Stimulated activated CD4-positive, alpha-beta T cell treated with anti-CD3 and anti-CD28 coated beads, Interleukin-12 subunit alpha, Interleukin-12 subunit beta, amount 100 ng/mL, for 24 hours (primary cell): Measurements from ENCODE around the gene FAM131A.

Source experiments
- DNase-seq, 2 experiments: peaks; one replicate each; pipeline ENCODE4 v3.0.0-alpha.2; 2020; ENCODE audit warnings: low read depth in 2 of 2

FAM131A gene, protein sequence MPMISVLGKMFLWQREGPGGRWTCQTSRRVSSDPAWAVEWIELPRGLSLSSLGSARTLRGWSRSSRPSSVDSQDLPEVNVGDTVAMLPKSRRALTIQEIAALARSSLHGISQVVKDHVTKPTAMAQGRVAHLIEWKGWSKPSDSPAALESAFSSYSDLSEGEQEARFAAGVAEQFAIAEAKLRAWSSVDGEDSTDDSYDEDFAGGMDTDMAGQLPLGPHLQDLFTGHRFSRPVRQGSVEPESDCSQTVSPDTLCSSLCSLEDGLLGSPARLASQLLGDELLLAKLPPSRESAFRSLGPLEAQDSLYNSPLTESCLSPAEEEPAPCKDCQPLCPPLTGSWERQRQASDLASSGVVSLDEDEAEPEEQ

DNA sequence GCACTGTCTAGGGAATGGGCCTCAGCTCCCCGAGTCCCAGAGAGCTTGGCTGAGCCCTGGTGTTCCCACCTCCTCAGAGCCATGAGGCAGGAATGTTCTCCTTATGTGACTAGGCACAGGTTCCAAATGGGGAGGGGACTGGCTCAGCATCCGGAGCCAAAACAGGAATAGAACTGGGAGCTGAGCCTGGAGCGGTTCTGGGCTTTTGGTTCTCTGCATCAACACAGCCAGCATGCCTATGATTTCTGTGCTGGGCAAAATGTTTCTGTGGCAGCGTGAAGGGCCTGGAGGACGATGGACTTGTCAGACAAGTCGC, at the start of gene FAM131A:
FAM131A (plus strand) TSS at position 202 of the 316 bp plus-strand sequence; CDS start at position 233, 31 bp downstream.
- no peak for DNase-seq

DNA sequence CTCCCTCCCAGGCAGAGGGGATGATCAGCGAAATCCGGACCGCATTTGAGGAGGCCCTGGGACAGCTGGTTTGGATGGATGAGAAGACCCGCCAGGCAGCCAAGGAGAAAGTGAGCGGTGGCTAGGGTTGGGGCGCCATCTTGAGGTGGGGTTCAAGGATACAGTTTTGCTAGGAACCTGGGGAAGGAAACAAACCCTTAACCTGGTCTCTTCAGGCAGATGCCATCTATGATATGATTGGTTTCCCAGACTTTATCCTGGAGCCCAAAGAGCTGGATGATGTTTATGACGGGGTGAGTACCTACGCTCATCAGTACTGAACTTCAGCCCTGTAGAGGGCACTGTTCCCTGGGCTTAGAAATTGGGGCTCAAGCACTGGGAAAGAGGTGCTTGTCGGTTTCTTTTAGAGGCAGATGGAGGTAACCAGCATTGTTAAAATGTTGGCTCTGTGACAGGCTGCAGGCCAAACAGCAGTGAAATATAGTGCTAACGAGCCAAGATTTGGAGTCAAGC, 47.9 kb upstream of the FAM131A start:
- DNase-seq: peak; percentile 48 to 66

GRCh38 chr3:184290331-184290730, 47.1 kb upstream of the FAM131A start:
- no peak for DNase-seq

GRCh38 chr3:184291044-184291737, 46.2 kb upstream of the FAM131A start:
- no peak for DNase-seq

- no peak for DNase-seq
Measured at GRCh38 chr3:184291738-184292445, 45.5 kb upstream of the FAM131A start.

DNA sequence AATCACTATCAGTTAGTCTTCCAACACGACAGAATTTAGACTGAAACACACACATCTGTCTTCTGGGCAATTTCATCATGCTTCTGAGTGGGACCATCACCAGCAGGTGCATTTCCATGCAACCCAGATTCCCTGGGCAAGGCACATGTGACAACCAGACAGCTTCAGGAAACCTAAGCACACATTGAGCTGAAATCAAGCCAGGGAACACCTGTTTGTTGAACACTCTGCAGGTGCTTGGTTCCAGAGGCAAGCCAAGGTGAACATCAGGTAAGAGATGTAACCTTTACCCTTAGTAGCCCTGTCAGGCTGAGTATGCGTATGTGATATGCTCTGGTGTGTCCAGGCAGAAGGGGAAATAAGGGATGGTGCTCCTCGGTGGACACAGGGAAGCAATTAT, 41.6 kb upstream of the FAM131A start:
- DNase-seq: no peak

DNA sequence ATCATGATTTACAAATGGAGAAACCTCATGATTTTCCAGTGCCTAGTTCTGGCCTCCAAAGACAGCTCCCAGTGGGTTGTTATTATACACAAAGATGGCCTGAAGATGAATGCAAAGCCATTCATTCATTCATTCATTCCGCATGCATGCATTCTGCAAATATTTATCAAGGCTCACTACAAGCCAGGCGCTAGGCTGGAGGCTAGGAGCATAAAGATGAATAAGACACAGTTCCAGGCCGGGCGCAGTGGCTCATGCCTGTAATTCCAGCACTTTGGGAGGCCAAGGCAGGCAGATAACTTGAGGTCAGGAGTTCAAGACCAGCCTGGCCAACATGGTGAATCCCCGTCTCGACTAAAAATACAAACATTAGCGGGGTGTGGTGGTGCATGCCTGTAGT, 40.8 kb upstream of the FAM131A start:
- DNase-seq: no peak

- peak; percentile 97 to 98 for DNase-seq
Measured at GRCh38 chr3:184298759-184299487, 38.5 kb upstream of the FAM131A start, which contains the start of gene PSMD2. TSS of gene PSMD2 (plus strand) at chr3:184299241. CDS start at chr3:184299267, 26 bp downstream.

DNA sequence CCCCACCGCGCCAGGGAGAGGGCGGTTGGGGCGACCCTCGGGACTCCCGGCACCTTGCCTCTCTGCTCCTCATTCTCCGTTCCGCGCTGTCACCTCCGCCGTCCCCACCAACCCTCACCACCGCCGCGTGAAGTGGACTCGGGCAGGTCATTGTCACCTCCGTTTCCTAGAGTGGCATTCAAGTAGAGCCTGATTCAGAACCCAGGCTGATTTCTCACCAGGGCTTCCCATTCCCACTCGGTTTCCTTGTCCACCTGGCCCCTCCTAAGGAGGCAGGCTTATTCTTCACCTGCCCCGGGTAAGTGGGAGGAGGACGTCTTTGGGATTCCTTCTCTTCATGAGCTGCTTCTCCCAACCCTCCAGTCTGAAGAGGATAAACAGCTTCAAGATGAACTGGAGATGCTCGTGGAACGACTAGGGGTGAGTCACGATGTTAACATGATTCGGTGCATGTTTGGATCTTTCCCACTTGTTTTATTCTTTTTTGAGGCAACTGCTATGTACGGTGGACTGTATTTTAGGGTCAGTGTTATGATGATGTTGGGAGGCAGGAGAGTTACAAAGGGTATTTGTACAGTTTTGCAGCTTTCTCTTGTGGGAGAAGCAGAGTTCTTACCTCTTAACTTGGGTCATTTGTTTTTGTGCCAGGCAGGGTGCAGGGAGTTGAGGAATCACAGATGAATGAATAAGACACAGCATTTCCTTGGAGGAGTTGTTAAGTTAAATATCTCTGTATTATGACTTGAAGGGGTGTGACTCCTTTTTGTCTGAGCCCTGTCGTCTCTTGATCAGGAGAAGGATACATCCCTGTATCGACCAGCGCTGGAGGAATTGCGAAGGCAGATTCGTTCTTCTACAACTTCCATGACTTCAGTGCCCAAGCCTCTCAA, 37.7 kb upstream of the FAM131A start:
- DNase-seq: no peak

GRCh38 chr3:184300378-184300720, 37.1 kb upstream of the FAM131A start:
- DNase-seq: no peak

GRCh38 chr3:184305577-184305976, 31.8 kb upstream of the FAM131A start:
- DNase-seq: no peak

- no peak for DNase-seq
Measured at GRCh38 chr3:184306341-184306972, 30.9 kb upstream of the FAM131A start.

- DNase-seq: no peak
Measured at GRCh38 chr3:184307915-184308314, 29.5 kb upstream of the FAM131A start.

- DNase-seq: no peak
Measured at GRCh38 chr3:184308744-184309143, 28.7 kb upstream of the FAM131A start.

DNA sequence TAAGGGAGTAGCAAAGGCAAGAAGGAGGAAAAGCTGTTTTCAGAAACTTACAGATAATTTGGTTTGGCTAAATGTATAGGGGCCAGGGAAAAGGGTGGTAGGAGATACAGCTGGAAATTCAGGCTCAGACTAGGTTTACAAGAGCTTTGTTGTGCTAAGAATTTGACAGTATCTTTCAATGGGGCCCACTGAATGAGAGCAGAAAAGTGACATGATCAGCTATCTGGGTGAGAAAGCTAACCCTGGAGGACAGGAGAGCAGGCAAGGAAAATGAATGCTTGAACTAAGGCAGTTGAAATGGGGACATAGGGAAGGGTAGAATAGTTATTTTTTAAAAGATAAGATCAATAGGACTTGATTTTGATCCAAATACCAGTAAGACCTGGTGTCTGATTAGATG, 25.8 kb upstream of the FAM131A start:
- DNase-seq: no peak

DNA sequence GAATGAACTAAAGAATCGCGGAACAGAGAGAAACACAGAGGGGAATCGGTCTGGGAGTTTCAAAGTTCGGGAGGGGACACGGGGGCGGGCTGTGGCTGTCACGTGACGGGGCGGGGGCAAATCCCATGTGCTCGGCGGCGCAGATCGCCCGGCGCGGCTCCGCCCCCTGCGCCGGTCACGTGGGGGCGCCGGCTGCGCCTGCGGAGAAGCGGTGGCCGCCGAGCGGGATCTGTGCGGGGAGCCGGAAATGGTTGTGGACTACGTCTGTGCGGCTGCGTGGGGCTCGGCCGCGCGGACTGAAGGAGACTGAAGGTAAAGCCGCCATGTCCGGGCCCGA, 23.1 kb upstream of the FAM131A start, which contains the start of gene EIF4G1:
EIF4G1 (plus strand) TSS at position 244 of the 337 bp plus-strand sequence. CDS start 1,191 bp downstream, outside the sequence.
- peak; percentile 85 to 90 for DNase-seq

GRCh38 chr3:184314700-184315542, 22.5 kb upstream of the FAM131A start:
- peak in 1 of 2 experiments; percentile 36 for DNase-seq

GRCh38 chr3:184315543-184315867, 21.9 kb upstream of the FAM131A start:
- no peak for DNase-seq

DNA sequence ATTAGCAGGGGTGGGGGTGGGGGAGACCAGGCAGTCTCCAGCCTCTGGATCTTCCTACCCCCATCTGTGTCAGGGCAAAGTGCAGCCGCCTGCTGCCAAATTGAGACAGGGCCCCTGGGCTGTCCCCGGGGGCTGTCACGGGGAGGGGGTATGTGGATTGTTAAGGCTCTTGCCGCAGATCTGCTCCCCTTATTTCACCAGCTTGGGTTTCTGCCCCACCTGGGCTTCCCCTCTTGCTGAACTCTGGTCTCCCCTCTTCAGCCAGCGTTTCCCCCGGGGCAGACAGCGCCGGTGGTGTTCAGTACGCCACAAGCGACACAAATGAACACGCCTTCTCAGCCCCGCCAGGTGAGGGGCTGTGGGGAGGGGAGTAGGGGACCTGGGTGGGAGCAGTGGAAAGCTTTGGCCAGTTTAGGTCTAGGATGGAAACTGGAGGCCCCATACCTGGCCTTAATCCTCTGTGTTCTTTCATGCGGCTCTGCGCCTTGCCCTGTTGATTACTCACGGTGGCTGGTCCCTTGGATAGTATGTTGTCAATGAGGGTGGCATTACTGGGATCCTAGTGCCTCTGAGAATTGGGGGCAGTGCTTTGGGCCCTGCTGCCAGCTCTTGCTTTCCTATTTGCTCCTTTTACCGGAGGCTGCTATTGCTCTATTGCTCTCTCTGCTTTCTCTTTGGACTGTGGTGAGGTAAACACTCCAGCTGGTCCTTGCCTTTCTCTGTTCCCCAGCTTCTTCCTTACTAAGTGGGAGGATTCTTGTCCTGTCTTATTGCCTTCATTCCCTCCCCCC, 21.3 kb upstream of the FAM131A start:
- DNase-seq: no peak
